GM21367 (cell line): ENCODE results near the gene ZDHHC8.

Source experiments
- ATAC-seq: cut with Tn5 transposase; IDR thresholded peaks from one replicate; pipeline ENCODE4 v1.9.1; 2021; ENCODE audit not compliant: unreplicated experiment

The ZDHHC8 gene

GRCh38 chr22:20113551-20114310, 17.9 kb upstream of the ZDHHC8 start:
- ATAC-seq: no peak

- ATAC-seq: no peak
Observed at GRCh38 chr22:20114506-20115475, 16.8 kb upstream of the ZDHHC8 start.

GRCh38 chr22:20115691-20116375, 15.8 kb upstream of the ZDHHC8 start, which contains the start of gene RANBP1:
TSS of gene RANBP1 (plus strand) at chr22:20116104. CDS start at chr22:20116185, 81 bp downstream.
- no peak for ATAC-seq

GRCh38 chr22:20116376-20116950, 15.1 kb upstream of the ZDHHC8 start:
- no peak for ATAC-seq

GRCh38 chr22:20116951-20117632, 14.5 kb upstream of the ZDHHC8 start, which contains the start of gene TRMT2A:
TSS of gene TRMT2A (minus strand) at chr22:20117226. CDS start at chr22:20116906, 320 bp downstream.
- peak; percentile 47 for ATAC-seq

GRCh38 chr22:20117633-20118299, 13.8 kb upstream of the ZDHHC8 start:
- peak; percentile 12 for ATAC-seq

- ATAC-seq: no peak
Observed at GRCh38 chr22:20118300-20119020, 13.1 kb upstream of the ZDHHC8 start.

GRCh38 chr22:20121856-20122415, 9.7 kb upstream of the ZDHHC8 start:
- no peak for ATAC-seq

GRCh38 chr22:20123366-20124082, 8.1 kb upstream of the ZDHHC8 start:
- no peak for ATAC-seq

GRCh38 chr22:20124083-20124787, 7.4 kb upstream of the ZDHHC8 start:
- no peak for ATAC-seq

- ATAC-seq: no peak
Observed at GRCh38 chr22:20125201-20126174, 6.1 kb upstream of the ZDHHC8 start.

- ATAC-seq: no peak
Observed at GRCh38 chr22:20126284-20127029, 5.1 kb upstream of the ZDHHC8 start.

GRCh38 chr22:20127318-20127868, 4.2 kb upstream of the ZDHHC8 start:
- ATAC-seq: no peak

GRCh38 chr22:20127869-20128618, 3.6 kb upstream of the ZDHHC8 start:
- no peak for ATAC-seq

GRCh38 chr22:20128619-20128901, 3.0 kb upstream of the ZDHHC8 start:
- ATAC-seq: no peak
